Muscle of leg (tissue), 11 donors: ENCODE results near the gene RAD50. TPM values are rescaled to one million over a fixed set of nuclear protein-coding genes. Genes with fewer than 3 reads are reported as not detected.
A peak's percentile ranks its signal among the peaks of the same experiment; 100 is the strongest.

Experiments used
- DNase-seq: peaks from one replicate; pipeline ENCODE4 v3.0.0; 2013
- H3K27ac ChIP-seq: one replicate; pipeline ENCODE4 v1.5.1; 2013; ENCODE audit warnings: mild to moderate bottlenecking, low read length, control low read depth
- H3K27me3 ChIP-seq: one replicate; pipeline ENCODE4 v1.6.1; 2013; ENCODE audit warnings: low read length; ENCODE audit not compliant: control insufficient read depth, insufficient read depth
- H3K36me3 ChIP-seq: one replicate; pipeline ENCODE4 v1.6.1; 2013; ENCODE audit warnings: low read length; ENCODE audit not compliant: control insufficient read depth, insufficient read depth
- H3K4me1 ChIP-seq: one replicate; pipeline ENCODE4 v1.6.1; 2013; ENCODE audit warnings: low read length; ENCODE audit not compliant: control insufficient read depth, insufficient read depth
- H3K4me3 ChIP-seq: one replicate; pipeline ENCODE4 v1.5.1; 2013; ENCODE audit warnings: low read length, control low read depth
- H3K9me3 ChIP-seq: replicated peaks from 2 replicates; pipeline ENCODE4 v1.6.1; 2013; ENCODE audit warnings: low read depth, low read length; ENCODE audit not compliant: control insufficient read depth
- WGBS: methylation state at CpG from one replicate; pipeline ENCODE4 v1.1.5; 2013; ENCODE audit warnings: missing lambda C conversion rate; ENCODE audit not compliant: insufficient coverage; 5-methylcytosine and 5-hydroxymethylcytosine counted together
- polyA plus RNA-seq, 8 donors: library from polyadenylated mRNA; unstranded; fragments of 120-200 nt; gene quantifications; one replicate each; pipeline versions ENCODE4 v1.2.1 to v1.2.3, GENCODE V29; 2013; ENCODE audit warnings: inconsistent platforms in 1 of 8, low replicate concordance in 1 of 8; ENCODE audit not compliant: insufficient read length in 8 of 8, insufficient read depth in 1 of 8
- total RNA-seq: library from RNA; stranded (reverse); fragments of 120-200 nt; gene quantifications from one replicate; pipeline ENCODE4 v1.2.4, GENCODE V29; 2013

RAD50 gene
- total and polyA plus RNA-seq, 9 donors = 14.1 to 29.1 (median 22.1) TPM

- peak; percentile 6 for DNase-seq
- H3K27me3 ChIP-seq = no peaks in the 10 kb centered on the region
- H3K9me3 ChIP-seq = no peaks in the 10 kb centered on the region
- H3K4me1 ChIP-seq = no peaks in the 10 kb centered on the region
- H3K4me3 ChIP-seq = no peak overlapping the region
- peaks cover 19% of the 10 kb centered on the region for H3K36me3 ChIP-seq
- H3K27ac ChIP-seq = no peak overlapping the region
- WGBS = no CpG with 5 or more reads among the region's 3 CpGs
Observed at GRCh38 chr5:132591145-132591544, 34.4 kb downstream of the RAD50 start.

GRCh38 chr5:132592521-132592920 is 35.7 kb downstream of the RAD50 start:
- Histone ChIP-seq H3K36me3 (peaks cover 26% of the 10 kb centered on the region), H3K27ac (no peak overlapping the region), H3K4me3 (no peak overlapping the region), H3K27me3 (no peaks in the 10 kb centered on the region), H3K4me1 (no peaks in the 10 kb centered on the region), H3K9me3 (no peaks in the 10 kb centered on the region)
- WGBS = 89% methylated on average over 1 of the region's 2 CpGs
- no peak for DNase-seq

GRCh38 chr5:132594170-132594569 is 37.4 kb downstream of the RAD50 start:
- Histone ChIP-seq H3K4me1 (no peaks in the 10 kb centered on the region), H3K9me3 (no peaks in the 10 kb centered on the region), H3K27me3 (no peaks in the 10 kb centered on the region), H3K36me3 (peaks cover 38% of the 10 kb centered on the region), H3K27ac (no peak overlapping the region), H3K4me3 (no peak overlapping the region)
- WGBS = 100% methylated on average over 1 of the region's 3 CpGs
- DNase-seq = no peak

DNA sequence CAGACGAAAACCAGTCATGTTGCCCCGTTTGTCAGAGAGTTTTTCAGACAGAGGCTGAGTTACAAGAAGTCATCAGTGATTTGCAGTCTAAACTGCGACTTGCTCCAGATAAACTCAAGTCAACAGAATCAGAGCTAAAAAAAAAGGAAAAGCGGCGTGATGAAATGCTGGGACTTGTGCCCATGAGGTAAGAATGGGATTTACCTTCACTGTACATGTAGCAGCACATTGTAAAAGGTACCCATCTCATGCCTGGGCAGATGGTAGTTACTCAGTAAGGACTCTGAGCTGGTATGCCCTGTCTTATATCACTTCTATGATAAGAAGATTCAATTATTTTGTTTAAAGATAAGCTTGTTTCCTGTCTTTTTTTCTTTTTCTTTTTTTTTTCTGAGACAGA is 38.8 kb downstream of the RAD50 start:
- Histone ChIP-seq H3K36me3 (peaks cover 39% of the 10 kb centered on the region), H3K9me3 (no peaks in the 10 kb centered on the region)
- no peak for DNase-seq

DNA sequence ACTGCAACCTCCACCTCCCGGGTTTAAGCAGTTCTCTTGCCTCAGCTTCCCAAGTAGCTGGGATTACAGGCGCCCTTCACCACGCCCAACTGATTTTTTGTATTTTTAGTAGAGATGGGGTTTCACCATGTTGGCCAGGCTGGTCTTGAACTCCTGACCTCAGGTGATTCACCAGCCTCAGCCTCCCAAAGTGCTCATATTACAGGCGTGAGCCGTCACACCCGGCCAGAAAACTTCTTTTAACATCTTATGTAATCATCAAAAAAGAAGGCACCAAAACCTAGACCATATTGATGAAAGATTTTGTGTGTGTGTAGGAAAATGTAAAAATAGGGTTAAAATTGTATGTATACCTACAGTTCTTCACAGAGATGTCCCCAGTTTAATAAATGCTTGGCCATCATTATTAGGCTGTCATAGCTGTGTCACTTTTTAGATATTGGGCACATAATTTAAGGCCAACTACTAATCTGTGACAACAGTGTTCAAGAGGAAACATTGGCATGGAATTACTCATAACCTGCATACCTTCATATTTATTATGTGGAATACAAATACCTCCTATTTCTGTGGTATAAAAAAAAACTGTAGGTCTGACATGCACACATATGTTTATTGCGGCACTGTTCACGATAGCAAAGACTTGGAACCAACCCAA is 44.4 kb downstream of the RAD50 start:
- Histone ChIP-seq H3K27me3 (no peaks in the 10 kb centered on the region), H3K27ac (no peak overlapping the region), H3K4me1 (no peaks in the 10 kb centered on the region), H3K4me3 (no peak overlapping the region), H3K9me3 (no peaks in the 10 kb centered on the region), H3K36me3 (peaks cover 39% of the 10 kb centered on the region)
- WGBS = no CpG with 5 or more reads among the region's 8 CpGs
- no peak for DNase-seq

More for the DNA sequence above, 38.8 kb downstream of the RAD50 start:
- H3K4me1 ChIP-seq = no peaks in the 10 kb centered on the region
- H3K27me3 ChIP-seq = no peaks in the 10 kb centered on the region
- H3K27ac ChIP-seq = no peak overlapping the region
- WGBS = 80% methylated on average over 2 of the region's 5 CpGs
- H3K4me3 ChIP-seq = no peak overlapping the region

DNA sequence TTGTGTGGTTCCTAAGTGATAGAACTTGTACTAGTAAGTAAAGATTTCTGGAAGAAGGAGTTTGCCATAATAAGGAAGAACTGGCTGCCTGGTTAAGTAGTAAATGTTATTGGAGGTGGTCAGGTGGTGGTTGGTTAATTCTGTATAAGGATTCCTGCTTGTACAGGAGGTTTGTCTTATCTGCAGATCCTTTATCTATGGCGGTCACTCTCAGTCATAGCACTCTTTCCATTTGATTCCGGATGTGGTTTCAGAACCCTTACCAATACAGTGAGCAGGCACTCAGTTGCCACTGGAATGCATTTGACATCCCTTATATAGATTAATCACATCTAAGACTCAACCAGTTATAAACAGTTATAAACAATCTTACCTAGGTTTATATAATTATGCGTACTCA is 50.3 kb downstream of the RAD50 start:
- Histone ChIP-seq H3K4me1 (no peaks in the 10 kb centered on the region), H3K27ac (no peak overlapping the region), H3K27me3 (no peaks in the 10 kb centered on the region), H3K36me3 (peaks cover 25% of the 10 kb centered on the region), H3K4me3 (no peak overlapping the region), H3K9me3 (no peaks in the 10 kb centered on the region)
- WGBS = no CpG with 5 or more reads among the region's 3 CpGs
- DNase-seq = no peak

DNA sequence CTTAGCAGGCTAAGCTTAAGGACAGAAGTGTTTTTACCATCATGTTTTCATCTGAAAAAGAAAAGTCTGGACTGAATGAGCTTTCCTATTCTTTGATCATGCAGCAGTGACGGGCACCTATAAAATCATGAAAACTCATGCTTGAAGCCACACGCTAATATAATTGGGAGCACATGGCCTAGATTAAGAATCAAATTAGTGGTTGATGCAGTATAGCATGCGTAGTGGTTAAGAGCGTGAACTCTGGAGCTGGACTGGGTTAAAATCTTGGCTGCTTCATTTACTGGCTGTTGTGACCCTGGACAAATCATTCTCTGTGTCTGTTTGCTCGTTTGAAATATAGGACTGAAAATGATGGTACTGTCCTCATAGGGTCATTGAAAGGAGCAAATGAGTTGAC is 51.3 kb downstream of the RAD50 start:
- no peak overlapping the region for H3K4me3 ChIP-seq
- H3K36me3 ChIP-seq = peaks cover 27% of the 10 kb centered on the region
- no peaks in the 10 kb centered on the region for H3K27me3 ChIP-seq
- H3K27ac ChIP-seq = no peak overlapping the region
- H3K9me3 ChIP-seq = no peaks in the 10 kb centered on the region
- no peak for DNase-seq
- 77% methylated on average over 3 of the region's 5 CpGs for WGBS
- H3K4me1 ChIP-seq = no peaks in the 10 kb centered on the region

- no CpG with 5 or more reads among the region's 2 CpGs for WGBS
- Histone ChIP-seq H3K4me3 (no peak overlapping the region), H3K27me3 (no peaks in the 10 kb centered on the region), H3K4me1 (no peaks in the 10 kb centered on the region), H3K9me3 (no peaks in the 10 kb centered on the region), H3K27ac (no peak overlapping the region), H3K36me3 (peaks cover 10% of the 10 kb centered on the region)
- DNase-seq = no peak
Observed at GRCh38 chr5:132611965-132612364, 55.2 kb downstream of the RAD50 start.

GRCh38 chr5:132612846-132613245 is 56.1 kb downstream of the RAD50 start:
- no peak overlapping the region for H3K4me3 ChIP-seq
- no peaks in the 10 kb centered on the region for H3K4me1 ChIP-seq
- no CpG with 5 or more reads among the region's 1 CpG for WGBS
- peaks cover 7% of the 10 kb centered on the region for H3K36me3 ChIP-seq
- no peaks in the 10 kb centered on the region for H3K9me3 ChIP-seq
- H3K27me3 ChIP-seq = no peaks in the 10 kb centered on the region
- H3K27ac ChIP-seq = no peak overlapping the region
- DNase-seq = no peak

- no peaks in the 10 kb centered on the region for H3K4me1 ChIP-seq
- no peak for DNase-seq
- no peak overlapping the region for H3K4me3 ChIP-seq
- peaks cover 8% of the 10 kb centered on the region for H3K36me3 ChIP-seq
- H3K27me3 ChIP-seq = no peaks in the 10 kb centered on the region
- no peak overlapping the region for H3K27ac ChIP-seq
- H3K9me3 ChIP-seq = no peaks in the 10 kb centered on the region
Observed at GRCh38 chr5:132621699-132622098, 64.9 kb downstream of the RAD50 start.

- Histone ChIP-seq H3K9me3 (no peaks in the 10 kb centered on the region), H3K27ac (no peak overlapping the region), H3K36me3 (peaks cover 8% of the 10 kb centered on the region), H3K4me3 (no peak overlapping the region), H3K4me1 (no peaks in the 10 kb centered on the region), H3K27me3 (no peaks in the 10 kb centered on the region)
- DNase-seq = no peak
Observed at GRCh38 chr5:132622608-132623007, 65.8 kb downstream of the RAD50 start.
